ENCODE results near the gene HELZ2. TPM values are rescaled to one million over a fixed set of nuclear protein-coding genes. Genes with fewer than 3 reads are reported as not detected.

The HELZ2 gene
- total and polyA plus RNA-seq, 8 donors, result 14.0 to 53.3 (median 22.2) TPM

DNA sequence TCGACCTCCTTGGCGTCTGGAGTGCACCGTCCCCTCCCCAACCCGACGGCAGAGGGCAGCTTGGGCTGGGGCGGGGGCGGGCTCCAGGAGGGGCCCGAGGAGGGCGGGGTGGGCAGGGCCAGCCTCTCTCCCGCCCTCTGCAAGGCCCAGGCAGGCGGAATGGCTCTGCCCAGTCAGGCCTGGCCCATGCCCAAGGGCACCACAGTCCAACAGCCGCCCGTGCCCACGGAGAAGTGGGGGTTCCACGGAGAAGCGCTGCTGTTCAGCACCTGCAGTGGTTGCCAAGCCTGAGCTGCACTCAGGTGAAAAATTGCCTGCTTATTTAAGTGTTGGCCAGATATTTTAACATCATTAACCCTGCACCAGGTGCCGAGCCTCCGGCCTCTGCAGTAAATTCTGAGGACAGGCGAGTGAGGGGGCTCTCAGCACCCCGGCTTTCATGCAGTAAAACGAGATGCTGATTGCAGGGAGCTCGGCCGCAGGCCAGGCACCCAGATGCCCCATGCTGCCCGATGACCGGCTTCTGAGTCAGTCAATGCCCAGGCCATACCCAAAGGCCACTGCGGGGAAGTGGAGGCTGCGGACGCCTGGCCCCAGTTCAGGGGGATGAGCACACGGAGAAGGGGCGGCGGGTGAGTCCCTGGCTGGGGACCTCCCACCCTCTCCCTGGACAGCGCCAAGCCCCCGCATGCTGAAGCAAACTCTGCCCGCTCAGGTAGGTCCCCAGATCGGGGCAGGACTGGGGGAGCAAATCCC lies 26.1 kb downstream of the HELZ2 start, which contains the start of gene SRMS:
Gene SRMS, minus strand, starts transcription at position 25 of the 756 bp plus-strand sequence. CDS start 286 bp downstream, outside the sequence.
- intact Hi-C loops (cut with DNase I), result no loop called here
- H3K4me1 ChIP-seq, result no peaks in the 10 kb centered on the region
- ATAC-seq (peak; percentile 10), DNase-seq (no peak)
- H3K27ac ChIP-seq, result no peak within 1 kb of the TSS
- no peak within 1 kb of the TSS for H3K4me3 ChIP-seq
- no peaks in the 10 kb centered on the region for H3K9me3 ChIP-seq
- TF ChIP-seq, protein P1, sequence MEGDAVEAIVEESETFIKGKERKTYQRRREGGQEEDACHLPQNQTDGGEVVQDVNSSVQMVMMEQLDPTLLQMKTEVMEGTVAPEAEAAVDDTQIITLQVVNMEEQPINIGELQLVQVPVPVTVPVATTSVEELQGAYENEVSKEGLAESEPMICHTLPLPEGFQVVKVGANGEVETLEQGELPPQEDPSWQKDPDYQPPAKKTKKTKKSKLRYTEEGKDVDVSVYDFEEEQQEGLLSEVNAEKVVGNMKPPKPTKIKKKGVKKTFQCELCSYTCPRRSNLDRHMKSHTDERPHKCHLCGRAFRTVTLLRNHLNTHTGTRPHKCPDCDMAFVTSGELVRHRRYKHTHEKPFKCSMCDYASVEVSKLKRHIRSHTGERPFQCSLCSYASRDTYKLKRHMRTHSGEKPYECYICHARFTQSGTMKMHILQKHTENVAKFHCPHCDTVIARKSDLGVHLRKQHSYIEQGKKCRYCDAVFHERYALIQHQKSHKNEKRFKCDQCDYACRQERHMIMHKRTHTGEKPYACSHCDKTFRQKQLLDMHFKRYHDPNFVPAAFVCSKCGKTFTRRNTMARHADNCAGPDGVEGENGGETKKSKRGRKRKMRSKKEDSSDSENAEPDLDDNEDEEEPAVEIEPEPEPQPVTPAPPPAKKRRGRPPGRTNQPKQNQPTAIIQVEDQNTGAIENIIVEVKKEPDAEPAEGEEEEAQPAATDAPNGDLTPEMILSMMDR (IDR thresholded peaks at IDR 0.05), result no peak
- no peaks in the 10 kb centered on the region for H3K36me3 ChIP-seq
- H3K27me3 ChIP-seq, result peaks cover 18 to 88% of the 10 kb centered on the region in 2 donors

DNA sequence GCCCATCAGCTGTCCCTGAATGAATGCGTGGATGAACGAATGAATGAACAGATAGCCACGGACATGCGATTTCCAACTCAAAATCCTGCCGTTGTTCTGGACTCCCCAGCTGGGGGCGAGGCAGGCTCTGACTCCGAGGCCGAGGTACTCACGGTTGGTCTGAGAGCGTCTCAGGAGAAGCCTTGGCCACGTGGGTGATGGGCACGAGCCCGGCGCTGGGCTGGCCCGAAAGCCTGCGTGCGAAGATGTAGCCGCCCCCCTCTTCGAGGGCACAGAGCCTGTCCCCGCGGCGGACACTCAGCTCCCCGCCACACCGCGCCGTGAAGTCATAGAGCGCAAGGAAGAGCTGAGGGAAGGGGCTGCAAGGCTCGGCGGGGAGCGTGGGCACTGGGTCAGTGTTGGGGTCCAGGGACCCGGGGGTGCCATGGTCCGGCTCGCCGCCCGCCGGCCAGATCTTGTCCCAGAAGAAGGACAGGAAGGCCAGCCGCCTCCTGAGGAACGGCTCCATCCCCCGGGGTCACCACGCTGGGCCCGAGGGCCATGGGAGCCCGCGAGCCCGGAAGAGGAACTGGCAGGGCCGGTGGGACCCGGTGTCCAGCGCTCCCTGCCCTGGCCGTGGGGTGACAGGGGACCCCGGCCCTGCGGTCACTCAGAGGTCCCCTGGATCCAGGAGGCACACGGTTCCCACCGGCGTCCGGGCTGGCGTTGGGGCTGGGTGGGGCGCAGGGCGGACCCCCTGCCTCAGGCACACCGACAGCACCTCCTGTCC lies 26.9 kb downstream of the HELZ2 start:
- peaks cover 18 to 80% of the 10 kb centered on the region in 2 donors for H3K27me3 ChIP-seq
- no peaks in the 10 kb centered on the region for H3K36me3 ChIP-seq
- H3K4me1 ChIP-seq, result no peaks in the 10 kb centered on the region
- TF ChIP-seq, protein P1 (IDR thresholded peaks at IDR 0.05), result no peak
- ATAC-seq (no peak), DNase-seq (no peak)
- H3K9me3 ChIP-seq, result no peaks in the 10 kb centered on the region
- intact Hi-C loops (cut with DNase I), result no loop called here
- no peak overlapping the region for H3K27ac ChIP-seq
- no peak overlapping the region for H3K4me3 ChIP-seq

DNA sequence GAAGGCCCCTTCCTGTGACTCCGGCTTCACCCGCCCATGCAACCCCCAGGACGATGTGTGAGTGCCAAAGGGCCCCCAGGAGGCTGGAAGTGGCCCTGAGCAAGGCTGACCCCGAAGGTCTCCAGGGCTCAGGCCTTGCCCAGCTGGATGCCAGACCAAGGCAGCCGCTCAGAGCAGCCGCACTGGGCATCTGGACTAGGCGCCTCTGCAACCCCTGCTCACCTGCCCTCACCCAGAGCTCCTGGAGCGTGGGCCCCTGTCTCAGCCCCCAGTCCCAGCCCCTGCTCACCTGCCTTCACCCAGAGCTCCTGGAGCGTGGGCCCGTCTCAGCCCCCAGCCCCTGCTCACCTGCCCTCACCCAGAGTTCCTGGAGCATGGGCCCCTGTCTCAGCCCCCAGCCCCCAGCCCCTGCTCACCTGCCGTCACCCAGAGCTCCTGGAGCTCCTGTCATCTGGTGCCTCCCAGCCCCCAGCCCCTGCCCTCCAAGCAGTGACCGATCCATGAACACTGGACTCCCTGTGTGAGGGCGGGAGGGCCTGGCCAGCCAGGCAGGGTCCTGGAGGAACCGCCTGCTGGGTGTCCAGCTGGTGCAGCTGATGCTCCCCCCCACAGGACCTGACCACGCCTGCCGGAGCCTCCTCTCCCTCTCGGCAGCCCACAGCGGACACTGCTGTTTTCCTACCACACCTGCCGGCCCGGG lies 27.6 kb downstream of the HELZ2 start:
- H3K27me3 ChIP-seq, result peaks cover 18 to 74% of the 10 kb centered on the region in 2 donors
- H3K4me3 ChIP-seq, result no peak overlapping the region
- intact Hi-C loops (cut with DNase I), result no loop called here
- no peaks in the 10 kb centered on the region for H3K9me3 ChIP-seq
- no peaks in the 10 kb centered on the region for H3K4me1 ChIP-seq
- no peaks in the 10 kb centered on the region for H3K36me3 ChIP-seq
- DNase-seq (no peak), ATAC-seq (no peak)
- H3K27ac ChIP-seq, result no peak overlapping the region
- TF ChIP-seq, protein P1 (IDR thresholded peaks at IDR 0.05), result no peak

DNA sequence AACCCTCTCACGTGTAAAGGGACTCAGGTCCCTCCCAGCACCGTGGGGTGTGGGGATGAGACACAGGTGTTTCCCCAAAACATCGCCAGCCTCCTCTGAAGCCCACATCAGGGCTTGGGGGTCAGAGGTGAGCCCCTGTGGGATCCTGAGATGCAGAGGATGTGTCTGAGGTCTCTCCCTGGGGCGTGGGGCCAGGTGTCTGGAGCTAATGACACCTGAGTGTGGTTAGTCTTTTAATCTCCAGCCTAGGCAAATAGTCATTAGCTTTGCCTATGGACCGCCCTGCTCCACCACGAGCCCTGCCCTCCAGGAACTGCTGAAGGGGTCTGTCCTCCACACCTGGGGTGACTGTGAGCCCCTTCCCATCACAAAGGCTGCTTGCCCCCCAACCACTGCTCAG lies 28.2 kb downstream of the HELZ2 start:
- TF ChIP-seq, protein P1 (IDR thresholded peaks at IDR 0.05), result no peak
- Histone ChIP-seq H3K9me3 (no peaks in the 10 kb centered on the region), H3K4me1 (no peaks in the 10 kb centered on the region), H3K27me3 (peaks cover 18 to 68% of the 10 kb centered on the region in 2 donors), H3K4me3 (no peak overlapping the region), H3K36me3 (no peaks in the 10 kb centered on the region), H3K27ac (no peak overlapping the region)
- intact Hi-C loops (cut with DNase I), result no loop called here
- ATAC-seq (no peak), DNase-seq (no peak)

Measured in left lung (tissue), 10 donors.